HG02763 (cell line): ENCODE measurements around the gene CENPP.

Source experiments
- ATAC-seq: cut with Tn5 transposase; IDR thresholded peaks from one replicate; pipeline ENCODE4 v1.9.1; 2021; ENCODE audit warnings: mild to moderate bottlenecking, moderate library complexity; ENCODE audit not compliant: unreplicated experiment

The CENPP gene

GRCh38 chr9:92312887-92313623, 12.7 kb upstream of the CENPP start:
- no peak for ATAC-seq

GRCh38 chr9:92313624-92314012, 12.1 kb upstream of the CENPP start:
- ATAC-seq = no peak

DNA sequence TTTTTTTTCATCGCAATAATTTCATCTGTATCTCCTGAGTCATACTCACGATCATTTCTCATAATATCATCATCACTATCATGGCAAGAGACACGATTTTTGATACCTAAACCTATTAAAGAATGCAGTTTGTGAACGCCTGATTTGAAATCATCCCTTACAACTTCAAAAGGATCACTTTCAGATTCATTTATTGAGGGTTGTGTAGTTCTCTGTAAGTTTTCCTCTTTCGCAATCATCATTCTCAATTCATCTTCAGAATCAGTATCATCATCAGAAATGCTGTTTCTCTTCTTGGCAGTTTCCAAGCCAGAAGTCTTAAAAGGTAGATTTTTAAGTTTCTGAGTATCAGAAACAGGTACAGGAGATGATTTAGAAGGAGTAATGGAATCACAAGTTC, 10.3 kb upstream of the CENPP start:
- ATAC-seq = no peak

DNA sequence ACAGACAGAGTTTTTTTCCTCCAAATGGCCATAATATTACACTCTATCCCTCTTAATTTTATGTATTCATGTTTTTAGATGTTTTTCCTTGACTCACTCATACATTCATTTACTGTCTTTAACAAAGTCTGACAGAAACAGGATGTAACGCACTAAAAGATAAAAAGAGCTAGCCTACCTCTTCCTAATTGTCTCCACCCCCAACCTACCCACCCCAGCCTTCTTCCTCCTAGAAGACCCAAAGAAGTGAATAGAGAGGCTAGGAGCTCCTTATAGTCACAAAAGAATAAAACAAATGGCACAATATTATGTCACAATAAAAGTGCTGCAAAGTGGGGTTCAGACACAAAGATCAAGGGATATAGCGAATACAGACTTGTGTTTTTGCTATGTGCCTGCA, 1.3 kb upstream of the CENPP start:
- no peak for ATAC-seq

DNA sequence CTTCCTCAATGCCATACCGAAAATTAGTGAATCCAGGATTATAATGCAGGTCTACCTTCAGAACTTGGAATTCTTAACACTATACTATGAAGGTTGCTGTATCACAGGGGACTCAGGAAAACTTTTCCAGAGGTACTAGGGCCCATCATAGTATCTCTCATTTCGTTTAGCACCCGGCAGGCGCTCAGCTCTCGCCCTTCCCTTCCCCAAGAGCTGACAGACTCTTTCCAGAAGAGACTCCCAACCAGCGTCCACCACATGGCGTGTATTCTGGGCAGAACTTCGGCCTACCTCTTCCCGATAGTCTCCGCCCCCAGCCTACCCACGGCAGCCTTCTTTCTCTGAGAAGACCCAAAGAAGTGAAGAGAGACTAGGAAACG, 874 bp upstream of the CENPP start:
- no peak for ATAC-seq

GRCh38 chr9:92325991-92326500, 293 bp downstream of the CENPP start:
- ATAC-seq = peak; percentile 4

DNA sequence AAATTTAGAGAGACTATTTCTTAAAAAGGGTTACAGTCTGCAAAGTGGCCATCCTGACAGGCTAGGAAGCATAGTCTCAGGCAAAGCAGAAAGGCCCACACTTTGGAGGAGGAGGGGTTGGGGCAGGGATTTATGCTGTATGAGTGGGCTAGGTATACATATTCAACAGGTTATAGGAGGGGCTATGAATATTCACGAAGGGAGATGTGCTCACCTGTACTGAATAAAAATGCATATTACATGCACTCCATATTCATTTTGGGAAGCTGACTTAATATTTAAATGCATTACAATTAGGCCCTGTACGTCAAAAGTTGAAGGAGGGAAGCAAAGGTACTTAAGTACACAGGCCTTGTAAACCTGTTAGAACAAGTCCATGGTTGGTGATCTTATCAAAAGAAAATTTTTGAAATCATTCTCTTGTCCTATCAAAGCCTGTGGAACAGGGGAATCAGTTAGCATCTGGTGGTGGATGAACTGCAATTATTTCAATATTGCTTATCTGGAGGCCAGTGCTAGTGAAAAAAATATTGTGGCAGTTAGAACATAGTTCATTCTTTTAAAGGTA, 1.6 kb downstream of the CENPP start:
- no peak for ATAC-seq

- no peak for ATAC-seq
Measured at GRCh38 chr9:92328225-92328624, 2.5 kb downstream of the CENPP start.

DNA sequence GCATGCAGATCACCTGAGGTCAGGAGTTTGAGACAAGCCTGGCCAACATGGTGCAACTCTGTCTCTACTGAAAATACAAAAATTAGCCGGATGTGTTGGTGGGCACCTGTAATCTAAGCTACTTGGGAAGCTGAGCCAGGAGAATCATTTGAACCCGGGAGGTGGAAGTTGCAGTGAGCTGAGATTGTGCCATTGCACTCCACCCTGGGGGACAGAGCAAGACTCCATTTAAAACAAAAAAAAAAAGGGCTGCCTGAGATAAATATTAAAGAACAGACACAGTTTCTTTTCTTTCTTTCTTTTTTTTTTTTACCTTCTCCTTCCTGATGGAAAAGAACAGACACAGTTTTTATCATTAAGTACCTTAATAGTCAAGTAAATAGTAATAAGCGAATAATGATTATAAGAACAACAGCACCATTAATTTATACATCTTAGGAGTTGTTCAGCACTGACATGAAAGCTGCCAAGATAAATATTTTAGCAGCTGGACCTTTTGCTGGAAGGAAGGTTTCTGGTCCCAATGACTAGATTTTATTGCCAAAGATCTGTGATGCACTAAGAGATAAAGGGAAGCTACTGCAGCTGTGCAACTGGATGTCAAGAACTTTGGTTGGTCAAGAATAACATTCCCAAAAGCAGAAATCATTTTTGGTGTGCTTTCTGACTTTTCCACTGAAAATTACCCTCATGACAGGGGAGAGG, 7.0 kb downstream of the CENPP start:
- no peak for ATAC-seq

GRCh38 chr9:92333282-92333634, 7.5 kb downstream of the CENPP start:
- ATAC-seq = no peak

DNA sequence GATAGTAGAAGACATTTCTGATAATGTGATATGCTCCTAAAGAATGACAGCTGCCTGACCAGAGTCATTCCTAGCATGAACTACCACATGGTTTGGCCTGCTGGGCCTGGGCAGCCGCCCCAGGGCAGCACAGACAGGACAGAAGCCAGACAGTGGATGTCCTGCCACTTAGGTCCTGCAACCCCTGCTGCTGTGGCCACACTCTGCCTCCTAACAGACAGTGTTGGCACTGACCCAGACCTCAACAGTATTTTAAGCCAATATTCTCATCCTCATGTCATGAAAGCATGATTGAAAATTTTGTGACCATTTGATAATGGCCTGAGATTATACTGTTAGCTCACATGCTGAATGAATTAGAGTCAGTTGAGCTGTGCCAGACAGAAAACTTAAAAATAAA, 15.8 kb downstream of the CENPP start:
- ATAC-seq = no peak

GRCh38 chr9:92342825-92343488, 17.2 kb downstream of the CENPP start:
- no peak for ATAC-seq

- ATAC-seq = no peak
Measured at GRCh38 chr9:92345582-92345981, 19.8 kb downstream of the CENPP start.

DNA sequence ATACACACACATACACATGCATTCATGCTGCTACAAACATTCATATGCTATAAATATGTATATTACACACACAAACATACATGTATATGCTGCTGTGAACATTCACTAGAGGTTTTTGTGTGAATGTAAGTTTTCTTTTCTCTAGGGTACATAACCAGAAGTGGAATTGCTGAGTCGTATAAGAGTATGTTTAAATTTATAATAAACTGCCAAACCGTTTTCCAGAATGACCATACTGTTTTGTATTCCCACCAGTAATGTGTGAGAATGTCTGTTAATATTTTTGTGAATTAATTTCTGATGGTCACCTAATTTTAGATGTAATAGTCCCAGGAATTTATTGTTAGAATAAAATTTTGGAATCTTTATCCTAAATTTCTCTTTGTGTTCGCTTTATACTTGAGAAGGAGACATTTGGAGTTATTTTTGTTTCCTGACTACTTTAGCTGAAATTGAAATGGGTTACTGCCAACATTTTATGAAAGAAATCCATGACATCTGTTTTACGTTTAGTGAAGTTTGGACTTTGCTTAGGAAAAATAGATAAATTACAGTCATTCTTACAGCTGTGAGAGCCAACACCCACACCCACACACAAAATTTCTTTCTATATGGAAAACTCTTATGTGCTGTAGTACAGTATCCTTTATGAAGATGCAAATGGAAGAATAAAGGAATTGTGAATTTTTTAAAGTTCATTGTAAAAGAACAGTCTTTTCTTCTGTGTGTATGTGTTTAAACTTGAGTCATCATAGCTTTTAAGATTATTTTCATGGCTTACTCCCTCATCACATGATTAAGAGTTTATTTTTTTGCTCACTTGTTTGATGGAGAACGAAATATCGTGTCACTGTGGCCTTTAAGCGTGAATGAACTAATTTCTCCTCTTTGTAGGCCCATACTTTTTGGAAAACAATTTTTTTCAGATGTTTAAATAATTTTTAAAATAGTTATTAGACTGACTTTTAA, 24.3 kb downstream of the CENPP start:
- no peak for ATAC-seq

- no peak for ATAC-seq
Measured at GRCh38 chr9:92350740-92351133, 25.0 kb downstream of the CENPP start.

DNA sequence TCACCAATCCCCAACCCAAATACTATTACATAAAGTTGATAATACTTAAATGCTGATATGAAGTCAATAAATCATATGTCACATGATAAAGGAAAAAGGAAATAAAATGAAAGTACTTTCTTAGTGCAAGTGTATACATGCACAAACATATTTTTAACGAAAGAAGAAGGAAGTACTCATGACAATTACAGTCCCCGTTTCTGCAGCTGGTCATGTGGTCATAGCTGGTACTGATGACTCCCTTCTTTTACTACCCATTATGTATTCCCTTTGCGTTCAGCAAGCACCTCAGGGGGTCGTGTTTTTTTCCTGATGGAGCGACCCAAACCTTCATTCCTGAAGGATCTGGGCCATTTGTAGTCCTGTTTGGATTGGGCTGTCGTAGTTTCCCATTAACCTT, 27.3 kb downstream of the CENPP start:
- ATAC-seq = no peak

DNA sequence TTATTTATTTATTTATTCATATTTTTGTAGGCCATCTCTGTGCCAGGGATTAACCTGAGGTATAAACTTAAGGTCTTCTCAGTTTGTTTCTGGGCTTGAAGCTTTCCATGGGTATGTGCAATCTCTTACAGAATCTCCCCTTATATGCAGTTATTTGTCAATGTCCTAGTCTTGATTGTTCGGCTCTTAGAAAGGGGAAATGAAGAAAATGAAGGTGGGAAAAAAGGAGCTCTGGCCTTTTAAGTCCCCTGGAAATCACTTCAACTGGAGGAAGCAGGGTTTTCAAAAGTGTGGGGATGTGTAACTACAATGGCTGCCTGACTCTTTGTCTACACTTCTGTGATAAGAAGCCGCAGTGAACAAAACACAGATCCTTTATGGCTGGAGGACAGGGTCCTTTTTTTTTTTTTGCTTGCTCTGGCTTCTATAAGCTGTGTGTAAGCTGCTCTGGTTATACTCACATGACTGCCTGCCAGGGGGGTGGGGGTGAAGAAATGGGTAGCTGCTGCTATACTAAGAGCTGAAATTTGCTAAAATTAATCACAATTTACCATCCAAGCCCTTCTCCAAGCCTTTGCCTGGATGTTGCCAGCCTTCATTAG, 33.7 kb downstream of the CENPP start:
- ATAC-seq = no peak

- ATAC-seq = no peak
Measured at GRCh38 chr9:92360083-92360482, 34.3 kb downstream of the CENPP start.

GRCh38 chr9:92369075-92369474, 43.3 kb downstream of the CENPP start:
- no peak for ATAC-seq

- no peak for ATAC-seq
Measured at GRCh38 chr9:92373167-92373566, 47.4 kb downstream of the CENPP start.
